ENCODE measurements around the gene PTGS2. TPM values are rescaled to one million over a fixed set of nuclear protein-coding genes. Genes with fewer than 3 reads are reported as not detected.

PTGS2 gene
- total and polyA plus RNA-seq, 2 of the 8 experiments (the other 6 are each of a cell fraction or from before 2014, with no cell fraction given) = 0.29 to 0.35 TPM

- TF ChIP-seq CHD7 (IDR thresholded peaks at IDR 0.05; ENCODE audit: insufficient replicate concordance, low read length) (no peak), ASH2L (IDR thresholded peaks at IDR 0.05; ENCODE audit: low read length) (no peak), TEAD4 (IDR thresholded peaks at IDR 0.05; ENCODE audit: low read depth, low read length) (no peak), CBX5 (IDR thresholded peaks at IDR 0.05; ENCODE audit: low read depth, low read length) (no peak), GTF2F1 (IDR thresholded peaks at IDR 0.05; ENCODE audit: borderline replicate concordance, low read depth, low read length) (no peak), ATF3 (IDR thresholded peaks at IDR 0.05; ENCODE audit: insufficient read depth, low read depth, low read length) (no peak), CEBPB (IDR thresholded peaks at IDR 0.05; ENCODE audit: low read depth, low read length) (no peak), E2F6 (IDR thresholded peaks at IDR 0.05) (no peak), FOSL1 (IDR thresholded peaks at IDR 0.05; ENCODE audit: insufficient read depth, low read depth, low read length) (no peak), CHD1 (IDR thresholded peaks at IDR 0.05; ENCODE audit: low read depth, low read length) (no peak), JUN (IDR thresholded peaks at IDR 0.05; ENCODE audit: low read depth, low read length) (no peak), SP2 (IDR thresholded peaks at IDR 0.05; ENCODE audit: low read length) (no peak)
These were observed 56.7 kb downstream of the PTGS2 start (continued) for GRCh38 chr1:186623551-186623950.
